ENCODE data around the gene CLDN2. TPM values are rescaled to one million over a fixed set of nuclear protein-coding genes. Genes with fewer than 3 reads are reported as not detected.

The CLDN2 gene
- total and polyA plus RNA-seq, 2 of the 13 experiments (the other 11 are each of a cell fraction or from before 2014, with no cell fraction given): 1.3 to 1.5 TPM

DNA sequence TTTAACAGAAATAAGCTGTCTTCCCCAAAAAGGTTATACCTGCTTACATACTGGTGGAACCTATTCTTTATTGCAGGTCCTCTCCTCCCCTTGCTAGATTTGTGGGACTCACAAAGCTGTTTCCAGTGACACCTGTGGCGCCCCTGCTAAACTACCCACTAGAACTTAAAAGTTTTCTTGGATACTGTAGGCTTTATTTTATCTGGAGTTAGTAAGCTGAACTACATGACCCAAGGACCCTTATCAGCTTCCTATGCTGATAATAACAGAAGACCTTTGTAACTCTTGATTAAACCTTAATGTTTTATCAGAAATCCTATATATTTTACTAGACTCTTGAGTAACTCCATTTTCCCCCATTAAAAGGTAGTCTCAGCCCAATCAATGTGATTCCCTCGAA lies 32.3 kb downstream of the CLDN2 start:
- 96% methylated on average over 1 of the region's 2 CpGs for WGBS (ENCODE audit: low lambda C conversion rate)
- intact Hi-C loops (cut with micrococcal nuclease; ENCODE audit: unreplicated experiment) (no loop called here), in situ Hi-C loops (cut with HindIII; ENCODE audit: extremely low pct_ligation_motif_present, low pct_unique_long_range_greater_than_20kb) (no loop called here)
- no peaks in the 10 kb centered on the region; a peak in 2 of 5 replicates for H3K36me3 ChIP-seq (replicated peaks in 1 of 2; ENCODE audit: control insufficient read depth in 1 of 2, insufficient read depth in 2 of 2, low read length in 2 of 2)
- no peaks in the 10 kb centered on the region for H3K27me3 ChIP-seq (ENCODE audit: control insufficient read depth in 1 of 2, insufficient read depth in 2 of 2, low read length in 2 of 2)
- peaks cover 66% of the 10 kb centered on the region for H3K4me1 ChIP-seq (ENCODE audit: insufficient read depth, low read length)
- no peak for TF ChIP-seq MATR3 (CRISPR knock-in tag; IDR thresholded peaks at IDR 0.05)
- no peak for TF ChIP-seq ZBTB1 (CRISPR knock-in tag; IDR thresholded peaks at IDR 0.05; ENCODE audit: borderline replicate concordance)
- TF ChIP-seq, protein P1, sequence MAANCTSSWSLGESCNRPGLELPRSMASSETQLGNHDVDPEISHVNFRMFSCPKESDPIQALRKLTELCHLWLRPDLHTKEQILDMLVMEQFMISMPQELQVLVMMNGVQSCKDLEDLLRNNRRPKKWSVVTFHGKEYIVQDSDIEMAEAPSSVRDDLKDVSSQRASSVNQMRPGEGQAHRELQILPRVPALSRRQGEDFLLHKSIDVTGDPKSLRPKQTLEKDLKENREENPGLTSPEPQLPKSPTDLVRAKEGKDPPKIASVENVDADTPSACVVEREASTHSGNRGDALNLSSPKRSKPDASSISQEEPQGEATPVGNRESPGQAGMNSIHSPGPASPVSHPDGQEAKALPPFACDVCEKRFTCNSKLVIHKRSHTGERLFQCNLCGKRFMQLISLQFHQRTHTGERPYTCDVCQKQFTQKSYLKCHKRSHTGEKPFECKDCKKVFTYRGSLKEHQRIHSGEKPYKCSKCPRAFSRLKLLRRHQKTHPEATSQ (CRISPR knock-in tag; IDR thresholded peaks at IDR 0.05; ENCODE audit: borderline replicate concordance): no peak
- TF ChIP-seq PHF5A (CRISPR knock-in tag; IDR thresholded peaks at IDR 0.05; ENCODE audit: low read depth, unreplicated experiment): no peak
- TF ChIP-seq FOSL1 (CRISPR knock-in tag; IDR thresholded peaks at IDR 0.05; ENCODE audit: borderline replicate concordance): no peak
- TF ChIP-seq, protein P2, sequence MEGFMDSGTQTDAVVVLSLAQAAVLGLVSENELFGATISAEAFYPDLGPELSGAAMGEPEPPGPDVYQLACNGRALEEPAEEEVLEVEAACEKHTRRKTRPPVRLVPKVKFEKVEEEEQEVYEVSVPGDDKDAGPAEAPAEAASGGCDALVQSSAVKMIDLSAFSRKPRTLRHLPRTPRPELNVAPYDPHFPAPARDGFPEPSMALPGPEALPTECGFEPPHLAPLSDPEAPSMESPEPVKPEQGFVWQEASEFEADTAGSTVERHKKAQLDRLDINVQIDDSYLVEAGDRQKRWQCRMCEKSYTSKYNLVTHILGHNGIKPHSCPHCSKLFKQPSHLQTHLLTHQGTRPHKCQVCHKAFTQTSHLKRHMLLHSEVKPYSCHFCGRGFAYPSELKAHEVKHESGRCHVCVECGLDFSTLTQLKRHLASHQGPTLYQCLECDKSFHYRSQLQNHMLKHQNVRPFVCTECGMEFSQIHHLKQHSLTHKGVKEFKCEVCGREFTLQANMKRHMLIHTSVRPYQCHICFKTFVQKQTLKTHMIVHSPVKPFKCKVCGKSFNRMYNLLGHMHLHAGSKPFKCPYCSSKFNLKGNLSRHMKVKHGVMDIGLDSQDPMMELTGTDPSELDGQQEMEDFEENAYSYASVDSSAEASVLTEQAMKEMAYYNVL (CRISPR knock-in tag; IDR thresholded peaks at IDR 0.05; ENCODE audit: borderline replicate concordance): no peak
- TF ChIP-seq ZKSCAN5 (CRISPR knock-in tag; IDR thresholded peaks at IDR 0.05): no peak
- no peak for TF ChIP-seq SNRNP70 (IDR thresholded peaks at IDR 0.05; ENCODE audit: low read depth, low read length)
- TF ChIP-seq, protein P3, sequence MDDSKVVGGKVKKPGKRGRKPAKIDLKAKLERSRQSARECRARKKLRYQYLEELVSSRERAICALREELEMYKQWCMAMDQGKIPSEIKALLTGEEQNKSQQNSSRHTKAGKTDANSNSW (CRISPR knock-in tag; IDR thresholded peaks at IDR 0.05; ENCODE audit: borderline replicate concordance): no peak
- no peak for TF ChIP-seq ISX (CRISPR knock-in tag; conservative IDR thresholded peaks at IDR 0.05)
- TF ChIP-seq ZNF567 (CRISPR knock-in tag; IDR thresholded peaks at IDR 0.05; ENCODE audit: borderline replicate concordance): no peak
- TF ChIP-seq PITX1 (CRISPR knock-in tag; IDR thresholded peaks at IDR 0.05): no peak
- no peak overlapping the region for H2AFZ ChIP-seq (ENCODE audit: low read length)
- no peak for FAIRE-seq
- no peak for ATAC-seq
- H3K4me2 ChIP-seq (ENCODE audit: low read depth, low read length): no peak overlapping the region
- BruUV-seq (replicated peaks): no TSS peak
- no peaks in the 10 kb centered on the region for H3K79me2 ChIP-seq (ENCODE audit: insufficient read depth, low read length)
- no peak for DNase-seq (ENCODE audit: low spot score)
- H3K9me3 ChIP-seq (ENCODE audit: low read length): no peaks in the 10 kb centered on the region
- H3K9ac ChIP-seq (ENCODE audit: insufficient read depth, low read depth, low read length): no peak overlapping the region
- H3K27ac ChIP-seq (ENCODE audit: extremely low read length, insufficient read depth, low read length): no peak overlapping the region
- no peaks in the 10 kb centered on the region for H4K20me1 ChIP-seq (ENCODE audit: insufficient read depth, low read length)
- H3K4me3 ChIP-seq (replicated peaks in 1 of 3; ENCODE audit: insufficient read depth in 1 of 3, low read depth in 2 of 3, low read length in 3 of 3): no peak overlapping the region
- ChIA-PET POLR2A (no interaction called here), CTCF (ENCODE audit: low intra/inter-chr PET ratio, low total read pairs) (interaction anchor here (1.0 kb wide), 1 partner anchor 54 kb away, joined by 3 read pairs; no protein-coding TSS in a partner anchor)

Measured in HepG2 (cell line).